Measurements from ENCODE around the gene UBE2U. TPM values are rescaled to one million over a fixed set of nuclear protein-coding genes. Genes with fewer than 3 reads are reported as not detected.

The UBE2U gene
- polyA plus RNA-seq, 1 donor: 0.15 TPM

DNA sequence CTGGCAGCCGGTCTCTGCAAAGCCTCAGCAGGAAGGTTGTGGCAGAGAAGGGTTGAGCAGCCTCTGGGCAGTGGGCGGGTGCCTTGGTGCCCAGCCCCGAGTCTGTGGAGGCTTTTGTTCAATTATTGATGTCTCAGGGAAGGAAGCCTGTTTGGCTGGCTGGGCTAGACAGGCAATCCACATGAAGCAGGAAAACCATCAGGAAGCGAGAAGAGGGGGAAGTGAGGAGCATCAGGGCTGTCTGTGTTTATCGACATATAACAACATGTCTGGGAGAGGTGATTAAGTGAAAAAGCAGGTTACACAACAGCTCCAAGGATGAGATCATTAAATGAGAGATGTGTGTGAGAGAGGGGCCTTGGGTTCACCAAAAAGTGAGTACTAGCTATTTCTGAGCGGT, 105.4 kb downstream of the UBE2U start:
- no peaks in the 10 kb centered on the region for H3K36me3 ChIP-seq (ENCODE audit: control insufficient read depth, insufficient read depth, low read length)
- DNase-seq: no peak
- H3K27ac ChIP-seq (ENCODE audit: low read length): no peak overlapping the region
- no peaks in the 10 kb centered on the region for H3K9me3 ChIP-seq (ENCODE audit: control insufficient read depth, low read depth, low read length)
- WGBS (ENCODE audit: insufficient coverage, low lambda C conversion rate): 71% methylated on average over 1 of the region's 6 CpGs
- no peak overlapping the region for H3K4me3 ChIP-seq (ENCODE audit: low read length)
- H3K4me1 ChIP-seq (ENCODE audit: control insufficient read depth, insufficient read depth, low read length): no peaks in the 10 kb centered on the region
- H3K27me3 ChIP-seq (ENCODE audit: control insufficient read depth, insufficient read depth, low read length): no peaks in the 10 kb centered on the region

DNA sequence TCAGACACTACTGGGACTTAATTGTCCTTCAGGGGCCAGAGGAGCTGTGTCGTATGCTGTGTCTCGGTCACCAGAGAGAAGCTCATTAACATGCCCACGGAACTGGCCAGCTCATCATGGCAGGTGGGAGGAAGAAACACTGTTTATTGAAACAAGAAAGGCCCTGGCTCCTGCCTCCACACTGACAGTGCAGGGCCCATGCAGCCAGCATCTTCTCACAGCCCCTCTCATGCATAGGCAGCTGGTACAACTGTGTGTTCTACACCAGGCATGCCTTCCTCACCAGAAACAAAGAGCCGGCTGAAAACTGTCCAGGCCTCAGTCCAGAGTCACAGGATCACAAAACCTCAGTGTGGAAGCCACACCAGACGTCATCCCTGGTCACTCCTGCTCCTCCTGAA, 106.0 kb downstream of the UBE2U start:
- Histone ChIP-seq H3K4me3 (ENCODE audit: low read length) (no peak overlapping the region), H3K36me3 (ENCODE audit: control insufficient read depth, insufficient read depth, low read length) (no peaks in the 10 kb centered on the region), H3K27me3 (ENCODE audit: control insufficient read depth, insufficient read depth, low read length) (no peaks in the 10 kb centered on the region), H3K9me3 (ENCODE audit: control insufficient read depth, low read depth, low read length) (no peaks in the 10 kb centered on the region), H3K4me1 (ENCODE audit: control insufficient read depth, insufficient read depth, low read length) (no peaks in the 10 kb centered on the region), H3K27ac (ENCODE audit: low read length) (no peak overlapping the region)
- no peak for DNase-seq
- no CpG with 5 or more reads among the region's 5 CpGs for WGBS (ENCODE audit: insufficient coverage, low lambda C conversion rate)

DNA sequence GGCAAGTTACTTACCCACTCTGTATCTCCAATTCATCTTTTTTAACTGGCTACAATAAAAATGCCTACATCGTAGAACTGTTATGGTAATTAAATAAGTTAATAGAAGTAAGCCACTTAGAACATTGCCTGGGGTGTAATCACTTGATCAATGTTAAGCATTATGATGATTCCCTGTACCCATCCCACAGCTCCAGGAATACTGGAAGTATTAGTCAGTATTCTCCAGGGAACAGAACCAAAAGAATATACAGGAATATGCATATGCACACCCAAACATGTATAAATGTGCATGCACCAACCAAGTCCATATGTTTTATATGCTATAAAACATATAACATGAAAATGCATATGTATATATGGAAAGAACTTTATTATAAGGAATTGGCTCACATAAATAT, 107.3 kb downstream of the UBE2U start:
- H3K4me1 ChIP-seq (ENCODE audit: control insufficient read depth, insufficient read depth, low read length): no peaks in the 10 kb centered on the region
- no peak overlapping the region for H3K27ac ChIP-seq (ENCODE audit: low read length)
- WGBS (ENCODE audit: insufficient coverage, low lambda C conversion rate): no CpG with 5 or more reads among the region's 1 CpG
- no peak for DNase-seq
- H3K27me3 ChIP-seq (ENCODE audit: control insufficient read depth, insufficient read depth, low read length): no peaks in the 10 kb centered on the region
- no peaks in the 10 kb centered on the region for H3K36me3 ChIP-seq (ENCODE audit: control insufficient read depth, insufficient read depth, low read length)
- no peaks in the 10 kb centered on the region for H3K9me3 ChIP-seq (ENCODE audit: control insufficient read depth, low read depth, low read length)
- no peak overlapping the region for H3K4me3 ChIP-seq (ENCODE audit: low read length)

DNA sequence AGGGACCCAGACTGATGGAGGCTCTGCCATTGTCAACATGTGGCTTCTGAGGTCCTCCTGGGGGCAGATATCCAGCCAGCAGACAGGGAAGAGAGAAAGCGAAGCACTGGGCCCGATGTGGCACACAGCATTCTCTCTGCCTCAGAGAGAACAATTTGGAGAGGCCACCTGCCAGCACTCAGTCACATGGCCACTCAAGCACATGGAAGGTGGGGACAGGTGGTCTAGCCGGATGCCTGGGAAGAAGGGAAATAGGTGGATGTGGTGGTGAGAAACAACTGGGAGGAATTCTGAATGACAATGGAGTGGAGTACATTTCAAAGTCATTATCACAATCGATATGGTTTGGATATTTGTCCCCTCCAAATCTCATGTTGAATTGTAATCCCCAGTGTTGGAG, 109.0 kb downstream of the UBE2U start:
- Histone ChIP-seq H3K4me3 (ENCODE audit: low read length) (no peak overlapping the region), H3K9me3 (ENCODE audit: control insufficient read depth, low read depth, low read length) (no peaks in the 10 kb centered on the region), H3K27ac (ENCODE audit: low read length) (no peak overlapping the region), H3K4me1 (ENCODE audit: control insufficient read depth, insufficient read depth, low read length) (no peaks in the 10 kb centered on the region), H3K27me3 (ENCODE audit: control insufficient read depth, insufficient read depth, low read length) (no peaks in the 10 kb centered on the region), H3K36me3 (ENCODE audit: control insufficient read depth, insufficient read depth, low read length) (no peaks in the 10 kb centered on the region)
- WGBS (ENCODE audit: insufficient coverage, low lambda C conversion rate): no CpG with 5 or more reads among the region's 4 CpGs
- DNase-seq: no peak

GRCh38 chr1:64315402-64315801, 112.0 kb downstream of the UBE2U start:
- H3K27me3 ChIP-seq (ENCODE audit: control insufficient read depth, insufficient read depth, low read length): no peaks in the 10 kb centered on the region
- H3K4me3 ChIP-seq (ENCODE audit: low read length): no peak overlapping the region
- DNase-seq: peak in 1 of 2 donors; percentile 42
- H3K9me3 ChIP-seq (ENCODE audit: control insufficient read depth, low read depth, low read length): no peaks in the 10 kb centered on the region
- WGBS (ENCODE audit: insufficient coverage, low lambda C conversion rate): 100% methylated on average over 1 of the region's 5 CpGs
- no peaks in the 10 kb centered on the region for H3K4me1 ChIP-seq (ENCODE audit: control insufficient read depth, insufficient read depth, low read length)
- no peaks in the 10 kb centered on the region for H3K36me3 ChIP-seq (ENCODE audit: control insufficient read depth, insufficient read depth, low read length)
- no peak overlapping the region for H3K27ac ChIP-seq (ENCODE audit: low read length)
